Aorta (tissue), 5 donors: ENCODE measurements around the gene MRTFA. TPM values are rescaled to one million over a fixed set of nuclear protein-coding genes. Genes with fewer than 3 reads are reported as not detected.
"Not testable (repeated sequence)": the region's sequence is repeated elsewhere in the genome, so short reads cannot be mapped to it uniquely, and the experiment has no call there.

Experiments used
- ATAC-seq: fragments of 200-7000 bp; cut with Tn5 transposase; one replicate; pipeline ENCODE4 v1.9.1; 2022; ENCODE audit warnings: moderate library complexity; ENCODE audit not compliant: low FRiP score
- DNase-seq, 2 donors: peaks; one replicate each; pipeline ENCODE4 v3.0.0-alpha.2; 2020
- H3K27ac ChIP-seq, 2 donors: one replicate each; pipeline ENCODE4 v1.5.1; 2013; ENCODE audit warnings: low read length in 2 of 2, mild to moderate bottlenecking in 2 of 2, moderate library complexity in 2 of 2, control low read depth in 1 of 2, inconsistent platforms in 1 of 2, low read depth in 1 of 2
- H3K27me3 ChIP-seq, 2 donors: one replicate each; pipeline ENCODE4 v1.6.1; 2013; ENCODE audit warnings: control low read depth in 1 of 2, low read length in 1 of 2, mild to moderate bottlenecking in 1 of 2, moderate library complexity in 1 of 2; ENCODE audit not compliant: insufficient read depth in 2 of 2, control insufficient read depth in 1 of 2
- H3K36me3 ChIP-seq, 2 donors: one replicate each; pipeline ENCODE4 v1.6.1; 2013; ENCODE audit warnings: control low read depth in 1 of 2, low read length in 1 of 2, mild to moderate bottlenecking in 1 of 2; ENCODE audit not compliant: insufficient read depth in 2 of 2, control insufficient read depth in 1 of 2
- H3K4me1 ChIP-seq, 2 donors: one replicate each; pipeline ENCODE4 v1.6.1; 2013; ENCODE audit warnings: low read length in 2 of 2, control low read depth in 1 of 2, mild to moderate bottlenecking in 1 of 2, moderate library complexity in 1 of 2; ENCODE audit not compliant: insufficient read depth in 2 of 2, control insufficient read depth in 1 of 2
- H3K4me3 ChIP-seq, 2 donors: one replicate each; pipeline ENCODE4 v1.5.1; 2013; ENCODE audit warnings: low read length in 2 of 2, control low read depth in 1 of 2, mild to moderate bottlenecking in 1 of 2
- H3K9me3 ChIP-seq: one replicate; pipeline ENCODE4 v1.6.1; 2013; ENCODE audit warnings: mild to moderate bottlenecking, low read length; ENCODE audit not compliant: control insufficient read depth
- WGBS, 2 donors: extraction: QIAGEN DNeasy Blood & Tissue Kit; methylation state at CpG; one replicate each; pipeline ENCODE4 v1.1.7; 2013; 5-methylcytosine and 5-hydroxymethylcytosine counted together
- intact Hi-C, 2 donors: fragments of 100-400 bp; cut with DNase I; formaldehyde crosslinking; loops; one replicate each; pipeline versions ENCODE4 v1.14.2 to v1.15.0; 2022
- polyA plus RNA-seq, 2 donors: library from polyadenylated mRNA; stranded (reverse); fragments of 200-250 nt; gene quantifications; one replicate each; pipeline ENCODE4 v1.2.3, GENCODE V29; 2013
- total RNA-seq, 2 donors: library from RNA; stranded (reverse); fragmentation: NEBNext Ultra II Directional; extraction: Animal tissue kit (Norgen Biotek cat#: 25700); gene quantifications; one replicate each; pipeline ENCODE4 v1.2.1, GENCODE V29; 2021
- donor health status: healthy with polysubstance abuse.
- donor health status: Bipolar disorder and iron deficiency.
- donor health status: DM: no; HTN: no; CAD: no.
- donor health status: DM: no; HTN: no; CAD: no.
- donor health status: DM: yes; HTN: yes; CAD: no.

Gene MRTFA
- total and polyA plus RNA-seq, 4 donors = 12.9 to 77.4 (median 51.9) TPM

DNA sequence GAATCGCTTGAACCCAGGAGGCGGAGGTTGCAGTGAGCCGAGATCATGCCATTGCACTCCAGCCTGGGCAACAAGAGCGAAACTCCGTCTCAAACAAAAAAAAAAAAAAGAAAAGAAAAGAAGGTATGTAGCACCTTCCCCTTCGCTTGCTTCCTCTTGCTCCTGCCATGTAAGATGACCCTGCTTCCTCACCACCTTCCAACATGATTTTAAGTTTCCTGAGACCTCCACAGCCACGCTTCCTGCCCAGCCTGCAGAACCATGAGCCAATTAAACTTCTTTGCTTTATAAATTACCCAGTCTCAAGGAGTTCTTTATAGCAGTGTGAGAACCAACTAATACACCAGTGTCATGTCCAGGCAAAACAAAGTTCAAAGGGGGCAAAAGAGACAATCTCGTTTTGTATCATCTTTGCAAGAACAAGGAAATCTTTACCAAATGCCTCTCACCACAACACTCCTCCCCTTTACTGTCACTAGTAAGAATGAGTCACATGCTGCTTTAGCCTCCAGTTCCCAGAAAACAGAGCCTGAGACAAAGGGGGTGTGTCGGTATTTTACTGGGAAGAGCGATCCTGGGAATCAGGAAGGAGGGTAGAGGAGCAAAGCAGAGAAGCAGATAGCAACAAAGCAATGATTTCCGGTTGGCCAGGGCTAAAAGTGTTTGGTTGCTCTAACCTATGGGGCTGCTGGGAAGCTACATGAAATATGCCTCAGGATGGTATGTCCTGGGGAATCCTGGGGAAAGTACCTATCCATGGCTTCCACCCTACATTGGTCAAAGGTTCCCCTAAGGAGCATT is 32.3 kb upstream of the MRTFA start:
- Histone ChIP-seq H3K27me3 (no peaks in the 10 kb centered on the region), H3K4me1 (no peaks in the 10 kb centered on the region), H3K27ac (no peak overlapping the region), H3K4me3 (no peak overlapping the region), H3K36me3 (no peaks in the 10 kb centered on the region), H3K9me3 (no peaks in the 10 kb centered on the region)
- intact Hi-C loops = no loop called here
- DNase-seq (no peak), ATAC-seq (no peak)
- 92 to 95% methylated on average over 9 to 11 of the region's 11 CpGs for WGBS, 2 donors

DNA sequence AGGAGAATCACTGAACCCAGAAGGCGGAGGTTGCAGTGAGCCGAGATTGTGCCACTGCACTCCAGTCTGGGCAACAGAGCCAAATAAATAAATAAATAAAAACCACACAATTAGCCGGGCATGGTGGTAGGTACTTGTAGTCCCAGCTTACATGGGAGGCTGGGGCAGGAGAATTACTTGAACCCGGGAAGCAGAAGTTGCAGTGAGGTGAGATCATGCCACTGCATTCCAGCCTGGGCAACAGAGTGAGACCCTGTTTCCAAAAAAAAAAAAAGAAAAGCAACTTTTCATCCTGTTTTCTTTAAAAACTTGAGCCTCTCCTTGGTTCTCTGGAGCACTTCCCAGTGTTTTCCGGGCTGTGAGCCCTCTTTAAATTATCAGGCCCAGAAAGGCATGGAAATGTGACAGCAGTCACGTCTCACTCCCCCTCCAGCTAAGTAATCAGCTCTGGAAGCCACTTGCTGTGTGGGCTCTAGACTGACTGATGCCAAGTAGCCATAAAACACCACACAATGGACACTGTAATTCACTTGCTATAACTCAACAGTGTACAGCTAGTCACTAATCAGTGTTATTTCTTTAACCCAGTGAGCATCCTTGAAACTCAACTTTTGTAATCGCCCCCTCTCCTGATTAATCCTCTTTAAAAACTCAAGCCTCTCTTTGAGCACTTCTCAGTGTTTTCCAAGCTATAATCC is 29.8 kb upstream of the MRTFA start:
- peak in 1 of 2 donors; percentile 88 for DNase-seq
- intact Hi-C loops = loop anchor here in 1 of 2 donors (1.0 kb wide), 1 partner anchor 45 kb away; no protein-coding TSS in a partner anchor
- peak; percentile 84 for ATAC-seq
- 26 to 30% methylated on average over 7 of the region's 7 CpGs for WGBS, 2 donors
- no peaks in the 10 kb centered on the region for H3K36me3 ChIP-seq
- no peaks in the 10 kb centered on the region for H3K4me1 ChIP-seq
- no peak overlapping the region for H3K4me3 ChIP-seq
- peak overlapping the region in 1 of 2 donors; percentile 50 for H3K27ac ChIP-seq
- H3K27me3 ChIP-seq = no peaks in the 10 kb centered on the region
- no peaks in the 10 kb centered on the region for H3K9me3 ChIP-seq

DNA sequence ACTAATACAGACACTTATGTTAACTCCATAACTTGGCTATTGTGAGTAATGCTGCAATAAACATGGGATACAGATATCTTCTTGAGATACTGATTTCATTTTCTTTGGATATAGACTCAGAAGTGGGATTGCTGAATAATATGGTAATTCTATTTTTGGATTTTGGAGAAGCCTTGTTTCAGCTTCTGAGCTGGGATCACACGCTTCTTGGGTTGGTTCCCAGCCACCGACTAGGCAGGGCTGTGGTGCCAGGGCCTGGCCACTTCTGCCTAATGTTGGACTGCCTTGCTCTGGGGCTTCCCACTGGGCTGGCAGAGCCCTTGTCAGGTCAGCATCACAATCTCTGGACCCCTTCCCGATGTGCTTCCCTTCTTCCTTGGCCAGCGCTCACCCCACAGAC is 28.8 kb upstream of the MRTFA start:
- intact Hi-C loops = no loop called here
- H3K36me3 ChIP-seq = no peaks in the 10 kb centered on the region
- ATAC-seq = peak; percentile 88
- 5 to 6% methylated on average over 4 of the region's 4 CpGs for WGBS, 2 donors
- H3K9me3 ChIP-seq = no peaks in the 10 kb centered on the region
- H3K4me3 ChIP-seq = no peak overlapping the region
- peak; percentile 91 for DNase-seq
- H3K4me1 ChIP-seq = no peaks in the 10 kb centered on the region
- H3K27me3 ChIP-seq = no peaks in the 10 kb centered on the region
- H3K27ac ChIP-seq = peak overlapping the region in 1 of 2 donors; percentile 55

DNA sequence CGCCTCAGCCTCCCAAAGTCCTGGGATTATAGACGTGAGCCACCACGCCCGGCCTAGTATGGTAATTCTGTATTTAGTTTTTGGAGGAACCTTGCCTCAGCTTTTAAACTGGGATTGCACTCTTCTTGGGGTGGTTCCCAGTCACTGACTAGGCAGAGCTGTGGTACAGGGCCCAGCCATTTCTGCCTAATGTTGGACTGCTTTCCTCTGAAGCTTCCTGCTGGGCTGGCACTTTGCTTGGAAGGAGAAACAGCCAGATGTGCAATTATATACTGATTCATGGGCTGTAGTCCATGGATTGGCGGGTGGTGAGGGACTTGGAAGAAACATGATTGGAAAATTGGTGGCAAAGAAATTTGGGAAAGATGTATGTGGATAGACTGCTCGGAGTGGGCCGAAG is 25.2 kb upstream of the MRTFA start:
- H3K36me3 ChIP-seq = no peaks in the 10 kb centered on the region
- 95% methylated on average over 7 of the region's 7 CpGs for WGBS, 2 donors
- intact Hi-C loops = no loop called here
- no peak overlapping the region for H3K27ac ChIP-seq
- no peaks in the 10 kb centered on the region for H3K27me3 ChIP-seq
- no peak for DNase-seq
- H3K9me3 ChIP-seq = no peaks in the 10 kb centered on the region
- ATAC-seq = no peak
- H3K4me1 ChIP-seq = no peaks in the 10 kb centered on the region
- no peak overlapping the region for H3K4me3 ChIP-seq

DNA sequence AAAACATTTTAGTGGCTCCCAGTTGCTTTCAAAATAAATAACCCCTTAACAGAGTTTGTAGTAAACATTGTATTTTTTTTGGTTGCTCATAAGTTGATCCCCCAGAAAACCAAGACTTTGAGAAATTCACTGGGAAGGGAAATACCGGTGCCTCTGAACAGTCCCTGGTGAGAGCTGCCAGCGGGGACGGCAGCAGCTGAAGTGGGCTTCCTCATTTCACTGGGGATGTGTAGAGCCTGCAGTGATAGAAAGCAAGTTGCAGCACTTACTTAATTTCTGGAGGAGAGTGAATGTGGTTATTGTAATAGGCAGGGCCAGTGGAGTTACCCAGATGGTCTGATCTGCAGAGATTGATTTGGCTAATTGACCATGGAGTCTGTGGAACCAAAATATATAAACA is 24.2 kb upstream of the MRTFA start:
- ATAC-seq = no peak

DNA sequence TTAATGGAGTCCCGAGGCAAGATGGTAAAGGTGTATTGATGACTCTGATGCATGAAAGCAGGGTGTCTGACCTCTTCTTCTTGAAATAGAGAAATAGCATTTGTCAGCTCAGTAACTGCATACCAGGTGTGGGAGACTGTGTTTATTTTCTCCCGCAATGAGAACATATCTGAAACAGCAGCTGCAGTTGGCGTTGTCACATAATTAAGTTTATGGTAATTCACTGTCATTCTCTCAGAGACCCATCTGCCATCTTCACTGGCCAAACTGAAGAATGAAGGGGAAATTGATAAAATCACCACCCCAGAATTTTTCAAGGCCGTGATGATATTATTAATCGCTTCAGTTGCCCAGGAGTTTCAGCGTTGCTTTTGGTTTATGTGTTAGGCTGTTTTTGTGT is 22.6 kb upstream of the MRTFA start:
- Histone ChIP-seq H3K27ac (no peak overlapping the region), H3K27me3 (no peaks in the 10 kb centered on the region), H3K36me3 (no peaks in the 10 kb centered on the region), H3K4me1 (no peaks in the 10 kb centered on the region), H3K4me3 (no peak overlapping the region), H3K9me3 (no peaks in the 10 kb centered on the region)
- DNase-seq (no peak), ATAC-seq (no peak)
- intact Hi-C loops = loop anchor here in 1 of 2 donors (10.0 kb wide), 1 partner anchor 106 kb away; no protein-coding TSS in a partner anchor
- WGBS, 2 donors = 95 to 96% methylated on average over 6 of the region's 6 CpGs

More for the DNA sequence above, 24.2 kb upstream of the MRTFA start:
- no peaks in the 10 kb centered on the region for H3K4me1 ChIP-seq
- no peaks in the 10 kb centered on the region for H3K27me3 ChIP-seq
- no peaks in the 10 kb centered on the region for H3K36me3 ChIP-seq
- H3K9me3 ChIP-seq = no peaks in the 10 kb centered on the region
- H3K27ac ChIP-seq = no peak overlapping the region
- intact Hi-C loops = no loop called here
- no peak overlapping the region for H3K4me3 ChIP-seq
- no peak for DNase-seq
- 90 to 98% methylated on average over 3 of the region's 3 CpGs for WGBS, 2 donors

DNA sequence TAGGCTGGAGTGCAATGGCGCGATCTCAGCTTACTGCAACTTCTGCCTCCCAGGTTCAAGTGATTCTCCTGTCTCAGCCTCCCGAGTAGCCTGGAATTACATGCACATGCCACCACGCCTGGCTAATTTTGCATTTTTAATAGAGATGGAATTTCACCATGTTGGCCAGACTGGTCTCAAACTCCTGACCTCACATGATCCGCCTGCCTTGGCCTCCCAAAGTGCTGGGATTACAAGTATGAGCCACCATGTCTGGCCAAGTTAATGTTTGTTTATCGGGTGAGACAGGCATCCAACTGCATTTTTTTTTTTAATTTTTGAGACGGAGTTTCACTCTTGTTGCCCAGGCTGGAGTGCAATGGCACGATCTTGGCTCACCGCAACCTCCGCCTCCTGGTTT is 20.1 kb upstream of the MRTFA start:
- 61 to 73% methylated on average over 10 of the region's 10 CpGs for WGBS, 2 donors
- not testable (repeated sequence) for H3K4me1 ChIP-seq, H3K9me3 ChIP-seq, ATAC-seq, H3K4me3 ChIP-seq, DNase-seq, H3K27ac ChIP-seq, H3K27me3 ChIP-seq, H3K36me3 ChIP-seq
- intact Hi-C loops = loop anchor here in 1 of 2 donors (10.0 kb wide), 1 partner anchor 108 kb away; no protein-coding TSS in a partner anchor

DNA sequence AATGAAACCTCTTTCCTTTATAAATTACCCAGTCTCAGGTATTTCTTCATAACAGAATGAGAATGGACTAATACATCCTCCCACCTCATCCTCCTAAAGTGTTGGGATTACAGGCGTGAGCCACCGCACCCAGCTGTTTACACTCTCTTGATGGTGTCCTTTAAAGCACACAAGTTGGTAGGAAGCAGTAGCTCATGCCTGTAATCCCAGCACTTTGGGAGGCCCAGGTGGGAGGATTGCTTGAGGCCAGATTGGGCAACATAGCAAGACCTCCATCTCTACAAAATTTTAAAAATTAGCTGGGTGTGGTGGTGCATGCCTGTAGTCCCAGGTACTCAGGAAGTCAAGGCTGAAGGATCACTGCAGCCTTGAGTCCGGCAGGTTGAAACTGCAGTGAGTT is 19.4 kb upstream of the MRTFA start:
- not testable (repeated sequence) for DNase-seq, H3K9me3 ChIP-seq, H3K36me3 ChIP-seq, ATAC-seq, H3K4me3 ChIP-seq, H3K27ac ChIP-seq, H3K27me3 ChIP-seq, H3K4me1 ChIP-seq
- intact Hi-C loops = loop anchor here in 1 of 2 donors (10.0 kb wide), 1 partner anchor 109 kb away; no protein-coding TSS in a partner anchor
- 97 to 98% methylated on average over 3 of the region's 3 CpGs for WGBS, 2 donors
